Heart left ventricle (tissue), 13 donors: ENCODE results near the gene BCL2L1.

Experiments used
- POLR2A ChIP-seq, 2 donors: fragments of 450-650 bp; IDR thresholded peaks; one replicate each; pipeline ENCODE4 v1.6.1; 2017; ENCODE audit warnings: antibody characterized with exemption in 2 of 2, mild to moderate bottlenecking in 2 of 2, moderate library complexity in 2 of 2
- TF ChIP-seq, protein P1 (sequence below), 12 donors: fragments of 200-600 bp; sonication (generic) in 4 of 12; IDR thresholded peaks; one replicate each; pipeline versions ENCODE4 v1.5.0 to v1.8.0; 2018 to 2022; ENCODE audit warnings: antibody characterized with exemption in 12 of 12, mild to moderate bottlenecking in 5 of 12
- donor health status: ischemic (EF 13 %, LVEDD 7.1; RV severe dilation, severe dysfunction).
- donor health status: DM: no; HTN: yes; CAD: no.
- donor health status: DM: no; HTN: no; CAD: no.
- donor health status: ischemic (EF 25% LVEDD 6.9; RV normal size, moderate dysfunction).
- donor health status: ischemic (EF 25% LVEDD 5.7; RV mildly dilated, moderate dysfunction).
- donor health status: ischemic (EF 35%, LVEDD 5.7; RV mildly dilated, moderate dysfunction).
- donor health status: nonischemic (EF 11% LVEDD 7.7; RV severe dilation, severe dysfunction).
- donor health status: DM: yes; HTN: yes; CAD: no.
- donor health status: PGD.
- donor health status: ischemic (EF 29% LVEDD 5.4; RV normal size, mild dysfunction).
- donor health status: nonischemic (EF 23%, LVEDD 6.1; RV moderate dilation, normal function).

DNA sequence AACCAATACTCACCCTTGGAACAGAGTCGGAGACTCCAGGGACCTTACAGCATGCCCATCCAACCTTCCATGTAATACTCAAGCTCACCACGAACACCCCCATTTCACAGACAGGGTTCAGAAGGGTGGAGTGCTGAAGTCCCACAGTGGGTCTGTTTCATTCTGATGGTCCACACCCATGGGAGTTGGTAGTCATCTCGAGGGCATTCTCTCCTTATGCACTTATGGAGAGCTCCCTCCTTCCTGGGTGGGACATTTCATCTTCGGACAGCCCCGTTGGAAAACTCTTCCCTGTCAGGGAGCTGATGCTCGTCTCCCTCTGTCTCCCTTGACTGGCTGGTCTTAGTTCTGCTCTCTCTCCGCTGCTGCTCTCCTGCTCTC, 46.1 kb downstream of the BCL2L1 start:
- TF ChIP-seq, protein P1, sequence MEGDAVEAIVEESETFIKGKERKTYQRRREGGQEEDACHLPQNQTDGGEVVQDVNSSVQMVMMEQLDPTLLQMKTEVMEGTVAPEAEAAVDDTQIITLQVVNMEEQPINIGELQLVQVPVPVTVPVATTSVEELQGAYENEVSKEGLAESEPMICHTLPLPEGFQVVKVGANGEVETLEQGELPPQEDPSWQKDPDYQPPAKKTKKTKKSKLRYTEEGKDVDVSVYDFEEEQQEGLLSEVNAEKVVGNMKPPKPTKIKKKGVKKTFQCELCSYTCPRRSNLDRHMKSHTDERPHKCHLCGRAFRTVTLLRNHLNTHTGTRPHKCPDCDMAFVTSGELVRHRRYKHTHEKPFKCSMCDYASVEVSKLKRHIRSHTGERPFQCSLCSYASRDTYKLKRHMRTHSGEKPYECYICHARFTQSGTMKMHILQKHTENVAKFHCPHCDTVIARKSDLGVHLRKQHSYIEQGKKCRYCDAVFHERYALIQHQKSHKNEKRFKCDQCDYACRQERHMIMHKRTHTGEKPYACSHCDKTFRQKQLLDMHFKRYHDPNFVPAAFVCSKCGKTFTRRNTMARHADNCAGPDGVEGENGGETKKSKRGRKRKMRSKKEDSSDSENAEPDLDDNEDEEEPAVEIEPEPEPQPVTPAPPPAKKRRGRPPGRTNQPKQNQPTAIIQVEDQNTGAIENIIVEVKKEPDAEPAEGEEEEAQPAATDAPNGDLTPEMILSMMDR (IDR thresholded peaks at IDR 0.05) = no peak
- TF ChIP-seq POLR2A (IDR thresholded peaks at IDR 0.05) = no peak
